ENCODE results near the gene CMTM8.

DNA sequence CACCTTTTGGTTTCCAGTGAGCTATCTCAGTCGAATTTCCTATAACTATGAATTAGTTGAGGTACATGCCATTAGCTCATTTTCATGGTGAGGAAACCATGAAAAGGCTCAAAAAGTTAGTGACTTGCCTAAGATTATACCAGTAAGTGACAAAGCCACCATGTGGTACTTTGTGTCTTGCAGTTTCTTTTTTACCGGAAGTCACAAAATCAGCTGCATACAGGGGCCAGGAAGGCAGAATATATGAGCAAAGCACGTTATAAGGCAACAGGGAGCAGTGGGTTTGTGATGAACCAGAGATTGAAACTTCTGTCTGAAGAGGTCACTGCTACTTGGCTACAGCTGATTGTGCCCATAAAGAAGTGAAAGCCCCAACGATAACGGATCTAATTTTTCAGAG, 50.3 kb downstream of the CMTM8 start:
- TF ChIP-seq, protein P1, sequence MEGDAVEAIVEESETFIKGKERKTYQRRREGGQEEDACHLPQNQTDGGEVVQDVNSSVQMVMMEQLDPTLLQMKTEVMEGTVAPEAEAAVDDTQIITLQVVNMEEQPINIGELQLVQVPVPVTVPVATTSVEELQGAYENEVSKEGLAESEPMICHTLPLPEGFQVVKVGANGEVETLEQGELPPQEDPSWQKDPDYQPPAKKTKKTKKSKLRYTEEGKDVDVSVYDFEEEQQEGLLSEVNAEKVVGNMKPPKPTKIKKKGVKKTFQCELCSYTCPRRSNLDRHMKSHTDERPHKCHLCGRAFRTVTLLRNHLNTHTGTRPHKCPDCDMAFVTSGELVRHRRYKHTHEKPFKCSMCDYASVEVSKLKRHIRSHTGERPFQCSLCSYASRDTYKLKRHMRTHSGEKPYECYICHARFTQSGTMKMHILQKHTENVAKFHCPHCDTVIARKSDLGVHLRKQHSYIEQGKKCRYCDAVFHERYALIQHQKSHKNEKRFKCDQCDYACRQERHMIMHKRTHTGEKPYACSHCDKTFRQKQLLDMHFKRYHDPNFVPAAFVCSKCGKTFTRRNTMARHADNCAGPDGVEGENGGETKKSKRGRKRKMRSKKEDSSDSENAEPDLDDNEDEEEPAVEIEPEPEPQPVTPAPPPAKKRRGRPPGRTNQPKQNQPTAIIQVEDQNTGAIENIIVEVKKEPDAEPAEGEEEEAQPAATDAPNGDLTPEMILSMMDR (IDR thresholded peaks at IDR 0.05): no peak
- TF ChIP-seq POLR2A (IDR thresholded peaks at IDR 0.05): no peak
